ENCODE measurements around the gene PDCD7. TPM values are rescaled to one million over a fixed set of nuclear protein-coding genes. Genes with fewer than 3 reads are reported as not detected.
"Not testable (repeated sequence)": the region's sequence is repeated elsewhere in the genome, so short reads cannot be mapped to it uniquely, and the experiment has no call there.

PDCD7 gene
- total RNA-seq, 2 experiments from 2014 or later = 19.5 to 26.5 TPM

DNA sequence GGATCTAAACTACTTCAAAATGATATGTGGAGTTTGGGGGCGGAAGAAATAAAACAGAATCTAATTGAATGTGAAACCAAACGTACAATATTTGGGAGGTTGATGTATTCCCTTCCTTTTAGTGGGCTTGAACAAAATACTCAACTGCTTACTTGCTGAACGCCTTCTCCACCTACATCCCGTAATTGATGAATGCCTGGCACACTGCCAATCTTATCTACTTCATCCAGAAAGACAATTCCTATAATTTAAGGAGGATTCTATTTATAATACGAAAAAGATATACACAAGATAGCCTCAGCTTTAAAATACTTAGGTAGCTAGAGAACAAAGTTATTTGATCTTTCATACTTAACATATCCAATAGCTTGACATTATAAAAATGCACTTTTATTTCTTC is 23.1 kb upstream of the PDCD7 start:
- Mint-ChIP-seq H3K4me1 (no peaks in the 10 kb centered on the region), H3K27ac (no peak overlapping the region), H3K36me3 (ENCODE audit: low read depth) (peaks cover 33% of the 10 kb centered on the region), H3K9me3 (no peaks in the 10 kb centered on the region), H3K27me3 (no peaks in the 10 kb centered on the region), H3K4me3 (no peak overlapping the region)
- CTCF ChIA-PET = interaction anchor here (1.0 kb wide), 1 partner anchor 141 kb away, joined by 3 read pairs; no protein-coding TSS in a partner anchor
- DNase-seq = no peak
- POLR2A ChIA-PET = no interaction called here

DNA sequence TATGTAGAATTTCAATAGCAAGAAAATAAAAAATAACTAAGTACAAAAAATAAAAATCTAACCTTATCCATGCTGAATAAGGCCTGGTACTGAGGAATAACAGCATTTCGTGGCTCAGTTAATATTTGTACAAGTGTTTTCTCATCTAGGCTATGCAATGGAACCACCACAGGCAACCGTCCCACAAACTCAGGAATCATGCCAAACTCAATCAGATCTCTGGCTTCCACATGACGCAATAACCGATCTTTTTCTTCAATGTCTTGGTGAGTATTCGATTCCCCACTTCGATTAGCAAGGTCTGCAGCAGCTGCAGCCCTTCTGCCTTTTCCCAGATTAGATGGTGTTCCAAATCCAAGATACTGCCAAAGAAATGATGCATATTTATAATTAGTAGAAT is 21.1 kb upstream of the PDCD7 start:
- no peaks in the 10 kb centered on the region for H3K27me3 Mint-ChIP-seq
- no peaks in the 10 kb centered on the region for H3K4me1 Mint-ChIP-seq
- peaks cover 36% of the 10 kb centered on the region for H3K36me3 Mint-ChIP-seq (ENCODE audit: low read depth)
- DNase-seq = no peak
- H3K9me3 Mint-ChIP-seq = no peaks in the 10 kb centered on the region
- no peak overlapping the region for H3K4me3 Mint-ChIP-seq
- H3K27ac Mint-ChIP-seq = no peak overlapping the region
- ChIA-PET CTCF (no interaction called here), POLR2A (no interaction called here)

DNA sequence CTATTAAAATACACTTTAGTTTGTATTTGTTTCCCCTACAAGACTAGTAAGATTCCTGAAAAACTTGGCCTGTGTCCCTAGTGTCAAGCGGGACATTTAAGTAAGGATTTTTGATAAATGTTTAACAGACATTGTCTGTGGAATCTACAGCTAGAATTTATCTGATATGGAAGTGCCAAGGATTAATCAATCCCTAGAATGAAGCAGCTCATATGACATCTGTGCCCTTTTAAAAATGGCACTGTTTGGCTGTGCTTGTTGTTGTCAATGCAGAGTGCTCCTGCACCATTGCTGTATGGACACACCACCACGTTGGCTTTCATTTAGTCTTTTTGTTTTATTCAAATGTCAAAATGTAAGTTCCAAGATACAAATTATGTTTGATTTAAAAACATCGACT is 14.3 kb upstream of the PDCD7 start:
- Mint-ChIP-seq H3K4me1 (no peaks in the 10 kb centered on the region), H3K9me3 (no peaks in the 10 kb centered on the region), H3K4me3 (no peak overlapping the region), H3K27ac (no peak overlapping the region), H3K27me3 (no peaks in the 10 kb centered on the region), H3K36me3 (ENCODE audit: low read depth) (peaks cover 17% of the 10 kb centered on the region)
- no peak for DNase-seq
- ChIA-PET CTCF (interaction anchor here (0.9 kb wide), 1 partner anchor 31 kb away, joined by 4 read pairs; no protein-coding TSS in a partner anchor), POLR2A (no interaction called here)

DNA sequence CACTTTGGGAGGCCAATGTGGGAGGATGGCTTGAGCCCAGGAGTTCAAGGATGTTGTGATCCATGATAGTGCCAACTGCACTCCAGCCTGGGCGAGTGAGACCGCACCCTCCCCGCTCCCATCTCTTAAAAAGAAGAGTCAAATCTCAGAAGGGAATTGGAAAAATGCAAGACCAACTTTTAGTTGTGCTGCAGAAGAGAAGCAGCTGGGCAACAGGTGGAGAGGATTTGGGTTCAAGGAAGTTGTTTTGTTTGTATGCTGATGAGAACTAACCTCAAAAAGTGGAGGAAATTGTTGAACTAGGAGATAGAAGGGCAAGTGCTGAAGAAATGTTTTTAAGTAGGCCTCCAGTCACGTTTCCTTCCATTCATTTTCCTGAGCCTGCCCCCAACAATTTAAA is 12.8 kb upstream of the PDCD7 start:
- DNase-seq = no peak
- Mint-ChIP-seq H3K4me3 (no peak overlapping the region), H3K27ac (no peak overlapping the region), H3K27me3 (no peaks in the 10 kb centered on the region), H3K36me3 (ENCODE audit: low read depth) (peaks cover 11% of the 10 kb centered on the region), H3K9me3 (no peaks in the 10 kb centered on the region), H3K4me1 (no peaks in the 10 kb centered on the region)
- ChIA-PET POLR2A (no interaction called here), CTCF (no interaction called here)

DNA sequence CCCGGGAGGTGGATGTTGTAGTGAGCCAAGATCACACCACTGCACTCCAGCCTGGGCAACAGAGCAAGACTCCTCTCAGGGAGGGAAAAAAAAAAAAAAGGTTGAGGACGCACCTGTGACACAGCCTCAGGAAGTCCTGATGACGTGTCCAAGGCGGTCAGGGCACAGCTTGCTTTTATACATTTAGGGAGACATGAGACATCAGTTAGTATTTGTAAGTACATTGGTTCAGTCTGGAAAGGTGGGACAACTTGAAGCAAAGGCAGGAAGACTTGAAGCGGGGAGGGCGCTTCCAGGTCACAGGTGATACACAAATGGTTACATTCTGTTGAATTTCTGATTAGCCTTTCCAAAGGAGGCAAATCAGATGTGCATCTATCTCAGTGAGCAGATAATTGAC is 5.0 kb upstream of the PDCD7 start:
- CTCF ChIA-PET = interaction anchor here (0.6 to 0.7 kb wide), 2 partner anchors 24 to 1243 kb away, joined by 3 to 5 read pairs; partner anchors contain the start of gene UBAP1L
- H3K4me3 Mint-ChIP-seq; DNase-seq; H3K9me3 Mint-ChIP-seq; H3K4me1 Mint-ChIP-seq; H3K27ac Mint-ChIP-seq; POLR2A ChIA-PET; H3K36me3 Mint-ChIP-seq (ENCODE audit: low read depth); H3K27me3 Mint-ChIP-seq: not testable (repeated sequence)

DNA sequence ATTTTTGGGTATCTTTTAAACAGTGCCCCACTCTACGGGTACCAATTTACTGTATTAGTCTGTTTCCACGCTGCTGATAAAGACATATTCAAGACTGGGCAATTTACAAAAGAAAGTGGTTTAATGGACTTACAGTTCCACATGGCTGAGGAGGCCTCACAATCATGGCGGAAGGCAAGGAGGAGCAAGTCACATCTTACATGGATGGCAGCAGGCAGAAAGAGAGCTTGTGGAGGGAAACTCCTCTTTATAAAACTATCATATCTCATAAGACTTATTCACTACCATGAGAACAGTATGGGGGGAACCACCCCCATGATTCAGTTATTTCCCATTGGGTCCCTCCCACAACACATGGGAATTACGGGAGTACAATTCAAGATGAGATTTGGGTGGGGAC is 4.3 kb upstream of the PDCD7 start:
- H3K4me1 Mint-ChIP-seq; H3K9me3 Mint-ChIP-seq; H3K36me3 Mint-ChIP-seq (ENCODE audit: low read depth); H3K27me3 Mint-ChIP-seq; H3K27ac Mint-ChIP-seq; CTCF ChIA-PET; DNase-seq; H3K4me3 Mint-ChIP-seq; POLR2A ChIA-PET: not testable (repeated sequence)

DNA sequence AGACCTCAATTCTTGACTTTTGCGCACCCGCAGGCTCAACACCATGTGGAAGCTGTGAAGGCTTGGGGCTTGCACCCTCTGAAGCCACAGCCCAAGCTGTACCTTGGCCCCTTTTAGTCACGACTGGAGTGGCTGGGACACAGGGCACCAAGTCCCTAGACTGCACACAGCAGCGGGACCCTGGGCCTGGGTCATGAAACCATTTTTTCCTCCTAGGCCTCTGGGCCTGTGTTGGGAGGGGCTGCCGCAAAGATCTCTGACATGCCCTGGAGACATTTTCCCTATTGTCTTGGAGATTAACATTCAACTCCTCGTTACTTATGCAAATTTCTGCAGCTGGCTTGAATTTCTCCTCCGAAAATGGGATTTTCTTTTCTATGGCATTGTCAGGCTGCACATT is 3.5 kb upstream of the PDCD7 start:
- POLR2A ChIA-PET; H3K27ac Mint-ChIP-seq; H3K27me3 Mint-ChIP-seq; H3K4me3 Mint-ChIP-seq; CTCF ChIA-PET; H3K36me3 Mint-ChIP-seq (ENCODE audit: low read depth); DNase-seq; H3K9me3 Mint-ChIP-seq: not testable (repeated sequence)
- peaks cover 14% of the 10 kb centered on the region for H3K4me1 Mint-ChIP-seq

DNA sequence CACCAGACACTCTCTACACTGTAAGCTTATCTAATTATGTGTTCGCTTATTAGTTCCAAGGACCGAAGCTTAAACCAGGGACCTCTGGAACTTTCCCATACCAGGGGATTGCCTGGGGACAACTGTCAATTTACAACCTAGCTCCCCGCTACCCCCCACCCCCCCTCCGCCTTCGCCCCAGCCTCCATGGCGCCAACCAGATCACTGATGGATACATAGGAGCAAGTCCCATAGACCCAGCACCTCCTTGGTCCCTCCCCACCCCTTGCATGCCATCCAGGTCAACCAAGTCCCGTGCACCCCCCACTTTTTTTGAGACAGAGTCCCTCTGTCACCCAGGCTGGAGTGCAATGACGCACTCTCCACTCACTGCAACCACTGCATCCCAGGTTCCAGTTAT is 930 bp upstream of the PDCD7 start:
- H3K9me3 Mint-ChIP-seq = peaks cover 9% of the 10 kb centered on the region
- CTCF ChIA-PET = interaction anchor here (0.6 kb wide), 1 partner anchor 1403 kb away, joined by 3 read pairs; no protein-coding TSS in a partner anchor
- POLR2A ChIA-PET = no interaction called here
- DNase-seq = no peak
- H3K4me1 Mint-ChIP-seq = peaks cover 27% of the 10 kb centered on the region
- H3K27me3 Mint-ChIP-seq = no peaks in the 10 kb centered on the region
- peak overlapping the region; percentile 80 for H3K4me3 Mint-ChIP-seq
- peak overlapping the region; percentile 93 for H3K27ac Mint-ChIP-seq
- peaks cover 5% of the 10 kb centered on the region for H3K36me3 Mint-ChIP-seq (ENCODE audit: low read depth)

DNA sequence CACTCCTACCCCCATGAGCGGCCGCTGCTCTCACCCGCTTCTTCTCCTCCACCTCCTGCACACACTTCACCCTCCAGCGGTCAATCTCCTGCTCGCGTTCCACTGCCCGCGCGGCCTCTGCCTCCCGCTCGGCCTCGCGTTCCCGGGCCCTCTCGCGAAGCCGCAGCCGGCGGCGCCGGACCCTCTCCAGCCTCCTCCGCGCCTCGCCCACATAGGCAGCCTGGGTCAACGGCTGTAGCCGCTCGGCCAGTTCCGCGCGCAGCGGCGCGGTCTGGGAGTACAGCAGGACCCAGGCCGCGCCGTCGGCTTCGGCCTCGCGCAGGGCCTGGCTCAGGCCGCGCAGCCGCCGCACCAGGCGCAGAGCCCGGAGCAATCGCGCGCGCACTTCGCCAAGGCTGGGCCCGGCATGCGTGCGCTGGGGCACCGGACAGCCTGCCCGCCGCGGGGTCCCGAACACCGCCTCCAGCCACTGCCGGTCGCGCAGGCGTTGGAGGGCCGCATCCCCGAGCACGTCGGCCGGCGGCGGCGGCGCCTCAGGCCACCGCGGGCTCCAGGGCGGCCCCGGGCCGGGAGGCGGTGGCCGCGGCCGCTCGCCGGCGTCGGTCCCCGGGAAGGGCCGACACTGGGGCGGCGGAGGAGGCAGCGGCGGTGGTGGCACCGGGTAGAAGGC is 595 bp downstream of the PDCD7 start:
- Mint-ChIP-seq H3K4me1 (peaks cover 29% of the 10 kb centered on the region), H3K27ac (peak overlapping the region; percentile 94), H3K4me3 (peak overlapping the region; percentile 89), H3K27me3 (no peaks in the 10 kb centered on the region), H3K36me3 (ENCODE audit: low read depth) (peaks cover 7% of the 10 kb centered on the region), H3K9me3 (peaks cover 9% of the 10 kb centered on the region)
- POLR2A ChIA-PET = no interaction called here
- CTCF ChIA-PET = interaction anchor here (1.0 kb wide), 1 partner anchor 165 kb away, joined by 4 read pairs; no protein-coding TSS in a partner anchor
- peak; percentile 10 for DNase-seq

DNA sequence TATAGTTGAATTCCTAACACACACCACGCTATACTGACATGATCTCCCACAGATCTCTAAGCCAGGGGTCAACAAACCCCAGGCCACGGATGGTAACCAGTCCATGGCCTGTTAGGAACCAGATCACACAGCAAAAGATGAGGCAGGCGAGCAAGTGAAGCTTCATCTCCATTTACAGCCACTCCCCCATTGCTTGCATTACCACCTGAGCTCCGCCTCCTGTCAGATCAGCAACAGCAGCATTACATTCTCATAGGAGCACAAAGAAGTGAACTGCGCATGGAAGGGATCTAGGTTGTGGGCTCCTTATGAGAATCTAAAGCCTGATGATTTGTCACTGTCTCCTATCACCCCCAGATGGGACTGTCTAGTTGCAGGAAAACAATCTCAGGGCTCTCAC is 2.7 kb downstream of the PDCD7 start:
- ChIA-PET POLR2A (interaction anchor here (0.6 kb wide), 1 partner anchor 122 kb away, joined by 3 read pairs; no protein-coding TSS in a partner anchor), CTCF (no interaction called here)
- Mint-ChIP-seq H3K9me3 (no peaks in the 10 kb centered on the region), H3K27me3 (no peaks in the 10 kb centered on the region), H3K4me1 (peaks cover 31% of the 10 kb centered on the region), H3K4me3 (no peak overlapping the region), H3K36me3 (ENCODE audit: low read depth) (peaks cover 16% of the 10 kb centered on the region), H3K27ac (no peak overlapping the region)
- DNase-seq = peak; percentile 12

DNA sequence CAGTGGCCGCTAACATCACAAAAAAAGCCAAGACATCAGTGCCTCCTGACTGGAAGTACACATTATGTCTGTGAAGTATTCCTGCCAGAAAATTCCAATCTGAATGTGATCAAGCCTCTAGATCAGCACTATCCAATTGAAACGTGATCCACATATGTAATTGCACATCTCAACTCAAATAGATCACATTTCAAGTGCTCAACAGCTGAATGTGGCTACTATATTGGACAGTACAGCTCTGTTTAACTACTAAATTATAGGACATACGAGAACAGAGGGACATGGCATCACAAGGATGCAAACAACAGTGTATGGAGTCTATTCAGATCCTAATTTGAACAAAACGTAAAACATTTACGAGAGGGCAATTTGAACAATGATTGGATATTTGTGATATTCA is 18.1 kb downstream of the PDCD7 start:
- peaks cover 34% of the 10 kb centered on the region for H3K36me3 Mint-ChIP-seq (ENCODE audit: low read depth)
- no peak overlapping the region for H3K27ac Mint-ChIP-seq
- H3K27me3 Mint-ChIP-seq = no peaks in the 10 kb centered on the region
- no peak overlapping the region for H3K4me3 Mint-ChIP-seq
- ChIA-PET POLR2A (no interaction called here), CTCF (no interaction called here)
- no peaks in the 10 kb centered on the region for H3K4me1 Mint-ChIP-seq
- no peak for DNase-seq
- no peaks in the 10 kb centered on the region for H3K9me3 Mint-ChIP-seq

DNA sequence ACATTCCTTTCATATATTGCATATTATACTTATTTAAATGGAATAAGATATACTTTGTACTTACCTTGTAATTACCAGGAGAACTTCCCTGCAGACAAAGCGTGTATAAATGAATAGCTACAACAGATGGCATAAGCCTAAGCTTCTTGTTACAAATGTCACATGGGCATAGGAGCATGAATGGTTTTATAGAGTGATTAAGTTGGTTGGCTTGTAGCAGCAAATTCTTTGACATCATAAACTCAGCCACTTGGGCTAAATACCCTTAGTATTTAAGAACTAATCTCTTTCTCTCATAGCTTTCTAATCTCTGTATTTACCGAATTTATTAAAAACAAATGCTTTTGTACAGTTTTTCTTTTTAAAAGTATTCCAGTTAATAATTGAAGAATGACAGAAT is 18.5 kb downstream of the PDCD7 start, which contains the start of gene UBAP1L:
UBAP1L (minus strand) TSS at position 115 of the 400 bp plus-strand sequence. CDS start 8,985 bp downstream, outside the sequence.
- ChIA-PET CTCF (interaction anchor here (1.0 to 1.6 kb wide), 4 partner anchors 9 to 71 kb away, joined by 3 to 6 read pairs (median 4); no protein-coding TSS in a partner anchor), POLR2A (no interaction called here)
- Mint-ChIP-seq H3K27me3 (no peaks in the 10 kb centered on the region), H3K36me3 (ENCODE audit: low read depth) (peaks cover 34% of the 10 kb centered on the region), H3K4me3 (no peak within 1 kb of the TSS), H3K4me1 (no peaks in the 10 kb centered on the region), H3K27ac (no peak within 1 kb of the TSS), H3K9me3 (no peaks in the 10 kb centered on the region)
- no peak for DNase-seq

DNA sequence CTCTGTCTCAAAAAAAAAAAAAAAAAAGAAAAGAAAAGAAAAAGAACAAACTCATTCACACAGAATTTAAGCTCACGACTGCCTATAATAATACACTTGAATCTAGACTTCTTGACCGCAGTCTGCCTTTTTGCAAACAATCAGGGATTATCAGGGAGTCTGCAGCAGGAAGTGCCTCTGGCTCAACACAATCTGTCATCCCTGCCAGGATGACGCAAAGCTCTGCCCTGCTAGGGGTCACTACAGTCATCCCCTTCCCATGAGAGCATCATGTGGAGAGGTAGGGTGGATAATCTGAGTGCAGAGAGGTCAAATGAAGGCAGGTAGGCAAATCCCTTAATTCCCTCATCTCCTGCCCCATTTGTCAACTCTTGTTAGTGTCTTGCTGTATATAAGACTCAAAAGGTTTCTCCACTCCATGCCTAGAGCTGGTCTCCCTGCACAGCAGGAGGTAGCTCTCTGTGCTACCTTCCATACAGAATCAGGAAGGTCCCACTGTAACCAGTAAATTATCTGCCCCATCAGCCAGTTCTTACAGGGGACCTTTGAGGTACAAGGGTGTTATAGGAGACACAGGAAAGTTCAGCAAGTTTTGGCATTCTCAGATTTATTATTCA is 22.8 kb downstream of the PDCD7 start:
- H3K4me3 Mint-ChIP-seq = no peak overlapping the region
- POLR2A ChIA-PET = interaction anchor here (0.5 kb wide), 1 partner anchor 228 kb away, joined by 5 read pairs; no protein-coding TSS in a partner anchor
- H3K9me3 Mint-ChIP-seq = no peaks in the 10 kb centered on the region

More for the DNA sequence above, 22.8 kb downstream of the PDCD7 start:
- no peak for DNase-seq
- H3K4me1 Mint-ChIP-seq = peaks cover 1% of the 10 kb centered on the region
- H3K27ac Mint-ChIP-seq = no peak overlapping the region
- no peaks in the 10 kb centered on the region for H3K27me3 Mint-ChIP-seq
- H3K36me3 Mint-ChIP-seq (ENCODE audit: low read depth) = peaks cover 7% of the 10 kb centered on the region
- CTCF ChIA-PET = interaction anchor here (1.2 kb wide), 1 partner anchor 15 kb away, joined by 3 read pairs; no protein-coding TSS in a partner anchor
